Measurements from ENCODE around the gene THOC6.
A peak's percentile ranks its signal among the peaks of the same experiment; 100 is the strongest.

- peak; percentile 92 to 96 (median 95) for TF ChIP-seq CTCF (IDR thresholded peaks at IDR 0.05)
- TF ChIP-seq POLR2A (IDR thresholded peaks at IDR 0.05): no peak
These were observed 35.3 kb downstream of the THOC6 start for GRCh38 chr16:3059041-3059722.
